K562 (cell line): ENCODE results near the gene IL21. TPM values are rescaled to one million over a fixed set of nuclear protein-coding genes. Genes with fewer than 3 reads are reported as not detected.
A peak's percentile ranks its signal among the peaks of the same experiment; 100 is the strongest.

Experiments used
- ARID3A ChIP-seq: IDR thresholded peaks from 2 replicates; pipeline ENCODE4 v1.6.1; 2012; ENCODE audit warnings: low read depth, low read length, improper control_type of control experiment, borderline replicate concordance
- BHLHE40 ChIP-seq: IDR thresholded peaks from 2 replicates; pipeline ENCODE4 v1.6.1; 2011; ENCODE audit warnings: low read length, improper control_type of control experiment
- CBX5 ChIP-seq: IDR thresholded peaks from 2 replicates; pipeline ENCODE4 v1.6.1; 2014; ENCODE audit warnings: low read depth, borderline replicate concordance
- CREM ChIP-seq: IDR thresholded peaks from 2 replicates; pipeline ENCODE4 v1.6.1; 2014; ENCODE audit warnings: antibody characterized with exemption, low read depth
- ELK1 ChIP-seq: sonication (generic); formaldehyde crosslinking; IDR thresholded peaks from 2 replicates; pipeline ENCODE4 v1.8.1; 2022; ENCODE audit warnings: missing genetic modification reagents
- ESRRA ChIP-seq: fragments of 450-650 bp; IDR thresholded peaks from 2 replicates; pipeline ENCODE4 v1.6.1; 2014; ENCODE audit warnings: low read depth, mild to moderate bottlenecking, moderate library complexity, borderline replicate concordance
- FOXJ3 ChIP-seq: sonication (generic); formaldehyde crosslinking; IDR thresholded peaks from 2 replicates; pipeline ENCODE4 v1.4.0; 2020; ENCODE audit warnings: mild to moderate bottlenecking, missing genetic modification reagents
- ILK ChIP-seq: fragments of 450-650 bp; IDR thresholded peaks from 2 replicates; pipeline ENCODE4 v1.6.1; 2016; ENCODE audit warnings: missing genetic modification characterization, low read depth, mild to moderate bottlenecking, missing compliant biosample characterization, moderate library complexity, borderline replicate concordance
- IRF9 ChIP-seq: fragments of 450-650 bp; IDR thresholded peaks from 2 replicates; pipeline ENCODE4 v1.6.1; 2016; ENCODE audit warnings: missing biosample characterization, missing genetic modification characterization
- MEIS2 ChIP-seq: fragments of 450-650 bp; IDR thresholded peaks from 2 replicates; pipeline ENCODE4 v1.6.1; 2014; ENCODE audit warnings: mild to moderate bottlenecking; ENCODE audit not compliant: partially characterized antibody
- NCOA6 ChIP-seq: fragments of 450-650 bp; IDR thresholded peaks from 2 replicates; pipeline ENCODE4 v1.6.1; 2017; ENCODE audit warnings: mild to moderate bottlenecking
- NFXL1 ChIP-seq: fragments of 450-650 bp; formaldehyde crosslinking; IDR thresholded peaks from 2 replicates; pipeline ENCODE4 v1.4.0; 2021; ENCODE audit warnings: mild to moderate bottlenecking
- RB1 ChIP-seq: fragments of 450-650 bp; IDR thresholded peaks from 2 replicates; pipeline ENCODE4 v1.6.1; 2017; ENCODE audit warnings: low read depth, mild to moderate bottlenecking
- RNF2 ChIP-seq: sonication (generic); IDR thresholded peaks from 2 replicates; pipeline ENCODE4 v1.6.1; 2016
- SIRT6 ChIP-seq: IDR thresholded peaks from one replicate; pipeline ENCODE4 v1.6.1; 2012; ENCODE audit warnings: low read depth, mild to moderate bottlenecking, control low read depth, inconsistent platforms, low read length, moderate library complexity
- SNAPC5 ChIP-seq: fragments of 250-450 bp; sonication (Bioruptor Pico); IDR thresholded peaks from 2 replicates; pipeline ENCODE4 v1.8.0; 2021; ENCODE audit warnings: moderate library complexity, mild to moderate bottlenecking, inconsistent platforms
- SNRNP70 ChIP-seq: fragments of 200-400 bp; formaldehyde crosslinking; optimal IDR thresholded peaks from 2 replicates; pipeline ENCODE3; 2017; ENCODE audit warnings: low read depth, low read length
- TAF9B ChIP-seq: fragments of 450-650 bp; IDR thresholded peaks from 2 replicates; pipeline ENCODE4 v1.6.1; 2018; ENCODE audit warnings: mild to moderate bottlenecking; ENCODE audit not compliant: partially characterized antibody
- TCF7L2 ChIP-seq: fragments of 150-350 bp; IDR thresholded peaks from 2 replicates; pipeline ENCODE4 v1.6.1; 2016; ENCODE audit warnings: low read depth, mild to moderate bottlenecking, low read length, moderate library complexity
- XRCC4 ChIP-seq: IDR thresholded peaks from one replicate; pipeline ENCODE4 v1.6.1; 2011; ENCODE audit not compliant: insufficient read depth, insufficient read length; ENCODE audit errors: extremely low read depth
- ZNF277 ChIP-seq: fragments of 250-450 bp; sonication (Bioruptor Pico); IDR thresholded peaks from 2 replicates; pipeline ENCODE4 v1.8.0; 2022; ENCODE audit warnings: inconsistent platforms, mild to moderate bottlenecking, moderate library complexity, borderline replicate concordance
- ZNF561 ChIP-seq: fragments of 450-650 bp; formaldehyde crosslinking; conservative IDR thresholded peaks from 2 replicates; pipeline ENCODE4 v1.4.0; 2020; ENCODE audit warnings: mild to moderate bottlenecking, moderate library complexity
- ZNF707 ChIP-seq: fragments of 250-450 bp; sonication (Bioruptor Pico); conservative IDR thresholded peaks from 2 replicates; pipeline ENCODE4 v1.8.0; 2022; ENCODE audit warnings: inconsistent platforms, mild to moderate bottlenecking, moderate library complexity
- ZNF764 ChIP-seq: fragments of 250-450 bp; sonication (Bioruptor Pico); IDR thresholded peaks from 2 replicates; pipeline ENCODE4 v1.4.0; 2020; ENCODE audit warnings: low read depth, mild to moderate bottlenecking, moderate library complexity
- polyA plus RNA-seq, 8 experiments: library from polyadenylated mRNA; depleted of rRNA in 4 of 8; stranded (reverse) in 5 of 8; unstranded in 3 of 8; fragments of >200 nt; fragmentation: Nextera tagmentation in 2 of 8; fragmentation: Illumina TruSeq in 1 of 8; extraction: Ambion mirVana in 2 of 8; extraction: Trizol in 1 of 8; gene quantifications; 2 replicates each; pipeline versions ENCODE4 v1.2.1 to v1.2.3, GENCODE V29; 2011 to 2014; ENCODE audit warnings: inconsistent platforms in 1 of 8, missing spikeins in 1 of 8
- total RNA-seq, 7 experiments: library from RNA; depleted of rRNA in 6 of 7; stranded (reverse); fragments of >200 nt in 6 of 7; fragmentation: Illumina TruSeq in 2 of 7; extraction: Trizol in 2 of 7; gene quantifications; 2 replicates each; pipeline versions ENCODE4 v1.2.1 to v1.2.3, GENCODE V29; 2011 to 2021; ENCODE audit warnings: low replicate concordance in 1 of 7

The IL21 gene
- total and polyA plus RNA-seq, 9 of the 15 experiments (the other 6 are each of a cell fraction or from before 2014, with no cell fraction given), result not detected

GRCh38 chr4:122602277-122603142 is 18.4 kb downstream of the IL21 start (continued):
- TF ChIP-seq ZNF764, result no peak
- no peak for TF ChIP-seq NCOA6
- no peak for TF ChIP-seq FOXJ3
- no peak for TF ChIP-seq TAF9B
- TF ChIP-seq RNF2, result no peak
- 0 out of 2 replicates have a peak, but pooled peaks have one; percentile 23 for TF ChIP-seq RB1
- TF ChIP-seq TCF7L2, result no peak
- TF ChIP-seq NFXL1 (CRISPR knock-in tag), result no peak
- 0 out of 2 replicates have a peak, but pooled peaks have one; percentile 29 for TF ChIP-seq ARID3A
- no peak for TF ChIP-seq SNRNP70
- no peak for TF ChIP-seq CREM
- TF ChIP-seq ZNF707 (CRISPR knock-in tag), result no peak
- no peak for TF ChIP-seq ESRRA
- no peak for TF ChIP-seq CBX5
- no peak for TF ChIP-seq ZNF277 (CRISPR knock-in tag)
- TF ChIP-seq MEIS2, result peak; percentile 29
- no peak for TF ChIP-seq ELK1
- no peak for TF ChIP-seq XRCC4
- TF ChIP-seq SIRT6, result no peak
- no peak for TF ChIP-seq ZNF561 (CRISPR knock-in tag)
- TF ChIP-seq BHLHE40, result no peak
- TF ChIP-seq IRF9, result no peak
- no peak for TF ChIP-seq ILK
- TF ChIP-seq SNAPC5 (CRISPR knock-in tag), result no peak
